HUES48 (cell line): Measurements from ENCODE around the gene PRSS50.

Experiments used
- H3K27ac ChIP-seq: one replicate; pipeline ENCODE4 v1.7.0; 2013; ENCODE audit warnings: low read depth, low read length, inconsistent platforms
- H3K27me3 ChIP-seq: 2 replicates; pipeline ENCODE4 v1.6.1; 2013; ENCODE audit warnings: mild to moderate bottlenecking, low read length; ENCODE audit not compliant: control insufficient read depth, insufficient read depth
- H3K36me3 ChIP-seq: 2 replicates; pipeline ENCODE4 v1.6.1; 2013; ENCODE audit warnings: low read length; ENCODE audit not compliant: control insufficient read depth, insufficient read depth
- H3K4me1 ChIP-seq: 2 replicates; pipeline ENCODE4 v1.6.1; 2013; ENCODE audit warnings: mild to moderate bottlenecking, low read length; ENCODE audit not compliant: control insufficient read depth, insufficient read depth
- H3K4me3 ChIP-seq: 2 replicates; pipeline ENCODE4 v1.5.1; 2013; ENCODE audit warnings: mild to moderate bottlenecking, low read depth, low read length
- H3K9ac ChIP-seq: 2 replicates; pipeline ENCODE4 v1.6.1; 2013; ENCODE audit warnings: mild to moderate bottlenecking, low read depth, low read length, moderate library complexity
- H3K9me3 ChIP-seq: 2 replicates; pipeline ENCODE4 v1.6.1; 2013; ENCODE audit warnings: low read length; ENCODE audit not compliant: control insufficient read depth, insufficient read depth

The PRSS50 gene

DNA sequence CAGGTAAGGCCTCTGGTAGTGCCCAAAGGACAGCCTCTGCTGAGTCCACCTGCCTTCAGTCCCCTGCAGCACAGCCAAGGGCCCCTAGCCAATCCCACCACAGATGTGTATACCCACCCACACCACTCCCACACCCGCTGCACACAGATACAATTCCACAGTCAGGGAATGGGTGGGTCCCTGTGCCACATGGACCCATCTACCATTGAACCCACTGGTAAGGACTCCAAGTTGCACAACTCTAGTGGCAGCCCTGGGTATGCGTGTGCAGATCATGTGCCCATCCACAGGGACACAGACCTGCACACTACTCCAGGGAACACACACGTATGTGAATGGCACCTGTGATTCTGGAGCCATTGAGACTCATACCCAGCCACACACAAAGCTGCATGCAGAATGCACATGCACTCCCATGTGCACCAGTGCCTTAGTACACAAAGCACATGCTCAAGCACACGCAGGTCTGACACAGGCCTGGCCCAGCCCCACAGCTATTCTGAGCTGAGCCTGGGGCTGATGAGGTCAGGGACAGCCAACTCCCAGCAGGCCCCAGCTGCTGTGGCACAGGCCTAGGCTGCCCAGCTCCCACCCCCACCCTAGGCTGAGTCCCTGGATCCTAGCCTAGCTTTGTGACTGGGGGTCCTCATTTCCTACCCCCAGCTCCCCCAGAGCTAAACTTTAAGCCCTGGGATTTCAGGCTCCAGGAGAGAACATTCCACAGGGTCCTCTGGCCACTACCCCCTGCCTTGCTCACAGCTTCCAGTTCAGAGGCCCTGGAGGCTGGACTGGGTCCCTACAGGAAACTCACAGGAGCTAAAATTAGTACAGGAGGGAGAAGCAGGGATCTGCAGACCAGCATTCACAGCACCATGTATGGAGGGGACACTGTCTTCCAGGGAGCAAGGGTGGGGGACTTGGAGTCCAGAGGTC is 21.4 kb downstream of the PRSS50 start:
- Histone ChIP-seq H3K27ac (no peak overlapping the region), H3K9ac (no peak overlapping the region), H3K4me3 (no peak overlapping the region), H3K36me3 (no peaks in the 10 kb centered on the region), H3K27me3 (peaks cover 40% of the 10 kb centered on the region), H3K4me1 (peaks cover 7% of the 10 kb centered on the region), H3K9me3 (no peaks in the 10 kb centered on the region)

DNA sequence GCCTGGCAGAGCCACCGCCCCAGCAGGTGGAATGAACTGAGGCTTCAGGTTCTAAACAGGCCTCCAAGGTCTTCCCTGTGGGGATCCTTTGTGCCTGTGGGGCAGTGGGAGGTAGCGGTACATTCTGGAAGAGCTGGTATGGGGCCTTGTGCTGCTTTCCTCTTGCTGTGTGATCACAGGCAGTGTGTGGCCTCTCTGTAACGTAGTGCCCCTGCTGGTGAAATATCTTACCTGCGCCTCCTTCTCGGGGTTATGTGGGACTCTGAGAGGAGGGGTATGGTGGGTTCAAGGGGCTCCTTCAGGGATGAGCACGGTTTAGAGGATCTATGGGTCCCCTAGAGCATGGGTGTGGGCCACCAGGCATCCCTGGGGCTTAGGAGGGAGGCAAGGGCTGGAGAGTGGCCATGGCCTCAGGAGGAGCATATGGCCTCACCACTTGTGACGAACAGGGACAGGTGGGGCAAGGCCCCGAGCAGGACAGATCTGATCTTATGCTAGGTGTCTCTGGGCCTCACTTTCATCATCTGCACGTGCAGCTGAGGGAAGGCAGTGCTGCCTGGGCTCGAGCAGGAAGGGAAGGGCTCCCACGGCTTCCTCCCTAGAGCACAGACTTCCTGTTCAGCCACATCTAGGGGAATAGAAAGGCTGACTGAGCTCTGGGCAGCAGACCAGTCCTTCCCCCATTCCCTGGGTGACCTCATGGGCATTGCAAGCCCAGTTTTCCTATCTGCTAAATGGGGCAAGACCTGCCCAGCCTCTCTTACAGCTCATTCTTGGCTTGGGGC is 22.3 kb downstream of the PRSS50 start:
- peaks cover 7% of the 10 kb centered on the region for H3K4me1 ChIP-seq
- H3K27me3 ChIP-seq: peaks cover 35% of the 10 kb centered on the region
- no peak overlapping the region for H3K27ac ChIP-seq
- no peak overlapping the region for H3K9ac ChIP-seq
- no peak overlapping the region for H3K4me3 ChIP-seq
- no peaks in the 10 kb centered on the region for H3K36me3 ChIP-seq
- no peaks in the 10 kb centered on the region for H3K9me3 ChIP-seq

DNA sequence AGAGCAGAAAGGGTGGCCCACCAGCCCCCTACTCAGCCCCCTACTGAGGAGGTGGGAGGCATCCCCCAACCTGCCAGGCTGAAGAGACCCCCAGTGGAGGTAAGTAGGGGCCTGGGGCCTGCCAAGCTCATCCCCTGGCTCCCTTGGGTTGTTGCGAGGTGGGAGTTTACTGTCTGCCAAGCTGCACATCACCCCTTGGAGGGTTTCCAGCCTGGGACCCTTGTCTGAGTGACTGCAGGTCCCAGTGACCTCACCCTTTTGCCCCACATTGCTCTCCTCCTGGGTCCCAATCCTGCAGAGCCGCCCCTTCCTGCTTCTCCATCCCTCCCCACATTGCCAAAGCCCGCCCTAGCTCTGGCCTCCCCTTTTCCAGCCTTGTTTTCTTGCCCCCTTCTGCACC is 23.1 kb downstream of the PRSS50 start:
- Histone ChIP-seq H3K36me3 (no peaks in the 10 kb centered on the region), H3K9ac (no peak overlapping the region), H3K27ac (no peak overlapping the region), H3K4me1 (peaks cover 7% of the 10 kb centered on the region), H3K4me3 (no peak overlapping the region), H3K9me3 (no peaks in the 10 kb centered on the region), H3K27me3 (peaks cover 33% of the 10 kb centered on the region)

DNA sequence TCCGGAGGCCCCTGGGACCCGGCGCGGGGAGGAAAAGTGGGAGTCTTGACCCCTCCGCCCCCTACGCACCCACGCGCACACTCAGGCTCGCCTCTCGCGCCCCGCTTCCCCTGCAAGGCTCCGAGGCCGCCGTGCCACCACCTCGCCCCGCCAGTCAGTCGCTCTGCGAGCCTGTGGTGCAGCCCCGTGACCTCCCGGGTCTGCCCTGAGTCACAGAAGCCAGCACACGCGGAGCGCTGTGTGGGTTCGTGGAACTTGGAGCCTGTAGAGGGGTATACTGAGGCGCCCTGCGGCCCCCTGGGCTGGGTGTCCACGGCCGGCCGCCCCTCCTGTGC is 23.8 kb downstream of the PRSS50 start:
- Histone ChIP-seq H3K36me3 (no peaks in the 10 kb centered on the region), H3K4me3 (peak overlapping the region; percentile 45; the same call in 1 of the 2 replicates), H3K27ac (no peak overlapping the region), H3K27me3 (peaks cover 33% of the 10 kb centered on the region), H3K9ac (no peak overlapping the region), H3K4me1 (peaks cover 7% of the 10 kb centered on the region), H3K9me3 (no peaks in the 10 kb centered on the region)

DNA sequence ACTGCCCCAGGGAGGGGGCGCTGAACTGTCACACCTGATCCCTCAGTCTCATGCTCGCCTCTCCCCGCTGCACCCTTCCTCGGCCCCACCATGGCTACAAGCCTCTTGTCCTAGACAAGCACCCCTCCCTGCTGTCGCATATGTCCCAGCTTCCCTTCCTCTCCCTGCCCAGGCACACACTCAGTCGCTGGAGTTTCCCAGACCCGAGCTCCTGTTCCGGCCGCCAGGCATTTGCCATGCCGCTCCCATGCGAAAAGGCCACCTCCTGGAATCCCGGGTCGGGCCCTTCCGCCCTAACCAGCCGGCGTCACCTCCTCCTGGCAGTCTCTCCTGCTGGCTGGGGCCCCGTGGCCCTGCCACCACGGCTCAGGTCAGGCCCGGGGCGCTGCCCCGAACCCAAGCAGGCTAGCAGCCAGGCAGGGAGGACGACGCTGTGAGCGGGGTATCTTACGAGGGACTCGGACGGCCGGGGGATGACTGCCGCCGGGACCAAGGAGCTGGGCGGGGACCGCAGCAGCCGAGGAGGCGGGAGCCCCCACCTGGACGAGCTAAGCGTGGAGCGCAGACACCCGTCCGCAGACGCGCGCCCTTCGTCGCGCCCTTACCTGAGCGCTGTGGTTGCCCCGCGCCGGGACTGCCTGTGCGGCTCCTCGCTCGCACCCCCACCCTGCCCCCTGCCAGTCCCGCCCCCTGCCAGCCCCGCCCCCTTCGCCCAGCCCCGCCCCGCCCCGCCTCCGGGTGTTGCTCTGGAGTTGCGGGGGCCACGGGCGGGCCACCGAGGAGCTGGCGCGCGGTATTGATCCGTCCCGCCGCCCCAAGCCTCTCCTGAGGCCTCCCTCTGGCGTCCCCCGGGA is 24.4 kb downstream of the PRSS50 start, which contains the start of gene ALS2CL:
ALS2CL (minus strand) TSS at position 642 of the 854 bp plus-strand sequence. CDS start 4,239 bp downstream, outside the sequence.
- H3K36me3 ChIP-seq: no peaks in the 10 kb centered on the region
- no peak within 1 kb of the TSS for H3K9ac ChIP-seq
- peaks cover 7% of the 10 kb centered on the region for H3K4me1 ChIP-seq
- H3K9me3 ChIP-seq: no peaks in the 10 kb centered on the region
- H3K4me3 ChIP-seq: peak within 1 kb of the TSS; percentile 59
- peaks cover 33% of the 10 kb centered on the region for H3K27me3 ChIP-seq
- no peak within 1 kb of the TSS for H3K27ac ChIP-seq

DNA sequence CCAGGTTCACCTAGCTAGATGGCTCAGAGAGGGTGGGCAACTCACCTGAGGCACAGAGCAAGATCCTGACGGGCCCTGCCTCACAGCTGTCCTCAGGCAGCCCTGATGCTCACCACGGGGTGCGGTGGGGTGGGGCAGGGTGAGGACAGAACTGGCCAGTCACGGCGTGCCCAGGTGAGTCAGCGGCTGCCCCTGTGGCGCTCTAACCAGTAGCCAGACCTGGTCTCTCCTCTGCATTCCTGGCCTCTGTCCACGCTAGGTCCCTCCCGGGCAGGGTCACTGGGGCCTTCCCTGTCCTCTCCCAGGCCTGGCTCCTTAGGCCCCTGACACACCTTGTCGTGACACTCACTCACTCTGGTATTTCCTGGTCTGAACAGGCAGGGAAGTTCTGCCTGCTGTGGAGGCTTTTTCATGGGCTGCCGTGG is 25.1 kb downstream of the PRSS50 start:
- H3K27ac ChIP-seq: no peak overlapping the region
- H3K9ac ChIP-seq: no peak overlapping the region
- peak overlapping the region; percentile 59 for H3K4me3 ChIP-seq

DNA sequence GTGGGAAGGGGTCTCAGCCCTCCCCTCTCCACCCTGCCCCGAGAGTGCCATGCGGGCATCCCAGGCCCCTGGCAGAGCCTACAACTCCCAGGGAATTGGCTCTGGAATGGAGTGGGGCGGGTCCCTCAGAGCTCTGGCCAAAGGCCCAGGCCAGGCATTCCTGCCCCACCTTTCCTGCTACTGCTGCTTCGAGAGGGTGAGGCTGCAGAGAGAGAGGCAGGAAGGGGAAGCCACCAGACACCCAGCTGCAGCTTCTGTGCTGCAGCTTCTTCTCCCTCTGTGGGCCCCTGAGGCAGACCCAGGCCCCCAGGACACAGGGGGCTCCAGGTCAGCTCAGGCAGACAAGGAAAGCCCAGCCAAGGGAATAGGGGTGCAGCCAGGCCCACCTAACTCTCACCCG is 26.9 kb downstream of the PRSS50 start:
- Histone ChIP-seq H3K4me1 (peaks cover 7% of the 10 kb centered on the region), H3K36me3 (no peaks in the 10 kb centered on the region), H3K9me3 (no peaks in the 10 kb centered on the region), H3K27ac (no peak overlapping the region), H3K27me3 (peaks cover 33% of the 10 kb centered on the region), H3K4me3 (no peak overlapping the region), H3K9ac (no peak overlapping the region)

More for the DNA sequence above, 25.1 kb downstream of the PRSS50 start:
- Histone ChIP-seq H3K27me3 (peaks cover 33% of the 10 kb centered on the region), H3K9me3 (no peaks in the 10 kb centered on the region), H3K4me1 (peaks cover 7% of the 10 kb centered on the region), H3K36me3 (no peaks in the 10 kb centered on the region)

DNA sequence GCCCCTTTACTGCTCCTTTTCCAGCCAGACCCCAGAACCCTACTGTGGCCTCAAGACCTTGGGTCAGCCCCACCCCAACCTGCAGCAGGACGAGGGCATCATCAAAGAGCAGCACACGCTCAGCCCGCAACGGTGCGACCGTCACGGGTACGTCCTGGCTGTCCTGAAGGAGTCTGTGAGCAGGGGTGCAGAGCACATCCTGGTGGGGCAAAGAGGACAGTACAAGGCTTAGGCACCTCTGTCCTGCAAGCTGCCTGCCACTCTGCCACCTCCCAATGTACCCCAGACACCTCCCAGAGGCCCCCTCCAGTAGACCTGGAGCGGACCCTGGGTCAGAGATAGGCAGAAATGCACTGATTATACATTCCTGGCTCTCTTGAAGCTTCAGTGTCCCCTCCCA is 32.2 kb downstream of the PRSS50 start:
- H3K9me3 ChIP-seq: no peaks in the 10 kb centered on the region
- no peaks in the 10 kb centered on the region for H3K27me3 ChIP-seq

DNA sequence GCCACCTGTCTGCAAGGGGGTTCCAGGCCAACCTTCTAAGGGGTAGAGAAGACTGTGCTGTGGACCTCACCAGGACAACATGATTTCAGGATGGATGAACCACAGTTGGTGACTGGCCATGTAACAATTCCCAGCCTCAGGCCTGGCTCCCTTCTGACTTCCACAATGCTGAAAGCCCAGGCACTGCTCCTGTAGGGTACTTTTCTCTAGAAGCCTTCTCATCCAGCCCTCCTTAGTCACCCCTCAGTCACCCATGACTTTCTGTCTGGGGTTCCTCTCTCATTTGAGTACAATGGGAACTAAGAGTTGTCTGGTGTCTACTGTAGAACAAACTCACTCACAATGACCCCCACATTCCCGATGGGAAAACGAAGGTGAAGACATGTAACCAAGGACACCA is 32.8 kb downstream of the PRSS50 start:
- no peak overlapping the region for H3K27ac ChIP-seq
- no peaks in the 10 kb centered on the region for H3K9me3 ChIP-seq
- no peak overlapping the region for H3K4me3 ChIP-seq
- no peaks in the 10 kb centered on the region for H3K36me3 ChIP-seq
- H3K4me1 ChIP-seq: no peaks in the 10 kb centered on the region
- no peaks in the 10 kb centered on the region for H3K27me3 ChIP-seq
- H3K9ac ChIP-seq: no peak overlapping the region

More for the DNA sequence above, 32.2 kb downstream of the PRSS50 start:
- Histone ChIP-seq H3K9ac (no peak overlapping the region), H3K4me1 (no peaks in the 10 kb centered on the region), H3K27ac (no peak overlapping the region), H3K36me3 (no peaks in the 10 kb centered on the region), H3K4me3 (no peak overlapping the region)

DNA sequence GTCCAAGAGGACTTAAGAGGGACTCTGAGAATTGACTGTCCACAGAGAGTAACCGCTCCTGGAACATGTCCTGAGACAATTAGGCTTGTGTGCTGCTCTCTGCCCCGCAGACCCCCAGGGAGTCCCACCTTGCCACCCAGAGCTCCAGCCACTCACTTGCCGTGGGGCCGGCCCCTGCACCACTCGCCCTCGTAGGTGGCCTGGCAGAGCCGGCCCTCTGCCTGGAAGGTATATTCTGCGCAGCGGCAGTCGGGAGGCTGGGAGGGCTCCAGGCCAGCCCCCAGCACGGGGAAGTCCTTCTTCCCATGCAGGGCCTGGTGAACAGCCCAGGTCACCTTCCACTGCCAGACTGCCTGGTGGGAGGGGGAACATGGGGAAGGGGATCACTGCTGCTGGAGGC is 34.7 kb downstream of the PRSS50 start:
- Histone ChIP-seq H3K4me3 (no peak overlapping the region), H3K27me3 (no peaks in the 10 kb centered on the region), H3K27ac (no peak overlapping the region), H3K9ac (no peak overlapping the region), H3K9me3 (no peaks in the 10 kb centered on the region), H3K36me3 (no peaks in the 10 kb centered on the region), H3K4me1 (no peaks in the 10 kb centered on the region)
